GM10248 (cell line): Measurements from ENCODE around the gene EIF3M.

Experiments
- CTCF ChIA-PET: fragments of 300-600 bp; sonication (Branson Sonifier 250); formaldehyde crosslinking; extraction: SDS; loops from one replicate; lab custom pipeline; 2021; ENCODE audit warnings: antibody characterized with exemption; lab: Yijun Ruan, JAX
- POLR2A ChIA-PET: fragments of 350-650 bp; sonication (Branson Sonifier 250); formaldehyde crosslinking; extraction: SDS; loops from one replicate; lab custom pipeline; 2020; ENCODE audit warnings: antibody characterized with exemption; lab: Yijun Ruan, JAX
- DNase-seq: peaks from one replicate; pipeline ENCODE4 v3.0.0; 2012; ENCODE audit errors: extremely low spot score
- TF ChIP-seq, protein P1 (sequence below): IDR thresholded peaks from 2 replicates; pipeline ENCODE4 v1.5.1; 2012; ENCODE audit warnings: mild to moderate bottlenecking, low read depth; ENCODE audit errors: extremely low read depth, missing control alignments, control extremely low read depth

EIF3M gene

DNA sequence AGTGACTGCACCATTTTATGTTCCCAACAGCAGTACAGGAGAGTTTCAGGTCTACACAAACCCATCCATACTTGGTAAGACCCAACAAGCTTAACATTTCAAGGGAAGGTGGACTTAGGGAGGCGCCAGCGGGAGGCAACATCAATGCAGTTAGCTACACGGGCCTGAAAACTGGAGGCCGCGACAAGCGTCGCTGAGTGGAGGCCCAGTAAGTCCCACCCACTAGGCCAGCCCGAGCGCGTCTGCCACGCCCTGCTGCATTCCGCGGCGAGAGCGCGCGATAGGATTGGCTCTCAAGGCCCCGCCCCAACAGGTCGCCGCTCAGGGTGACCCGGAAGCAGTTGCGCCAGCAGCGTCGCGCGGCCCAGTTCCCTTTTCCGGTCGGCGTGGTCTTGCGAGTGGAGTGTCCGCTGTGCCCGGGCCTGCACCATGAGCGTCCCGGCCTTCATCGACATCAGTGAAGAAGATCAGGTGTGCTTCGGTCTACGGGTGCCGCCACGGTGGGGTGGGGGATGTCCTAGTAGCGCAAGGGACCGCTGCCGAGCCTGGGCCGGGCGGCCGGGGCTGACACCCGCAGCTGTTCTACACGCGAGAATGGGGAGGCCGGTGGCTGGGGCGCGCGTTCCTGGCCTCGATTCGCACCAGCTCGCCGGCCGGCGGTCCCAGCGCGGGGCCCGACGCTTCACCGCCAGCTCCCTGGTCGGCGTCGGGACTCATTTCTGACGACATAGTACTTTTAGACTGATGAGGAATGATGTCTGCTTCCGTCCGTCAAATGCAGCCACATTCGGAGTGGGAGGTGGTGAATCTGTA lies at the start of gene EIF3M:
Gene EIF3M (plus strand): TSS at position 373 of the 813 bp plus-strand sequence. CDS start 57 bp downstream, at position 430.
- POLR2A ChIA-PET = interaction anchor here (0.6 kb wide), 3 partner anchors 67 to 857 kb away, joined by 3 read pairs; no protein-coding TSS in a partner anchor
- TF ChIP-seq, protein P1, sequence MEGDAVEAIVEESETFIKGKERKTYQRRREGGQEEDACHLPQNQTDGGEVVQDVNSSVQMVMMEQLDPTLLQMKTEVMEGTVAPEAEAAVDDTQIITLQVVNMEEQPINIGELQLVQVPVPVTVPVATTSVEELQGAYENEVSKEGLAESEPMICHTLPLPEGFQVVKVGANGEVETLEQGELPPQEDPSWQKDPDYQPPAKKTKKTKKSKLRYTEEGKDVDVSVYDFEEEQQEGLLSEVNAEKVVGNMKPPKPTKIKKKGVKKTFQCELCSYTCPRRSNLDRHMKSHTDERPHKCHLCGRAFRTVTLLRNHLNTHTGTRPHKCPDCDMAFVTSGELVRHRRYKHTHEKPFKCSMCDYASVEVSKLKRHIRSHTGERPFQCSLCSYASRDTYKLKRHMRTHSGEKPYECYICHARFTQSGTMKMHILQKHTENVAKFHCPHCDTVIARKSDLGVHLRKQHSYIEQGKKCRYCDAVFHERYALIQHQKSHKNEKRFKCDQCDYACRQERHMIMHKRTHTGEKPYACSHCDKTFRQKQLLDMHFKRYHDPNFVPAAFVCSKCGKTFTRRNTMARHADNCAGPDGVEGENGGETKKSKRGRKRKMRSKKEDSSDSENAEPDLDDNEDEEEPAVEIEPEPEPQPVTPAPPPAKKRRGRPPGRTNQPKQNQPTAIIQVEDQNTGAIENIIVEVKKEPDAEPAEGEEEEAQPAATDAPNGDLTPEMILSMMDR = no peak
- CTCF ChIA-PET = interaction anchor here (0.8 to 1.4 kb wide), 3 partner anchors 10 to 17 kb away, joined by 3 to 4 read pairs (median 3); no protein-coding TSS in a partner anchor
- DNase-seq = peak; percentile 94

DNA sequence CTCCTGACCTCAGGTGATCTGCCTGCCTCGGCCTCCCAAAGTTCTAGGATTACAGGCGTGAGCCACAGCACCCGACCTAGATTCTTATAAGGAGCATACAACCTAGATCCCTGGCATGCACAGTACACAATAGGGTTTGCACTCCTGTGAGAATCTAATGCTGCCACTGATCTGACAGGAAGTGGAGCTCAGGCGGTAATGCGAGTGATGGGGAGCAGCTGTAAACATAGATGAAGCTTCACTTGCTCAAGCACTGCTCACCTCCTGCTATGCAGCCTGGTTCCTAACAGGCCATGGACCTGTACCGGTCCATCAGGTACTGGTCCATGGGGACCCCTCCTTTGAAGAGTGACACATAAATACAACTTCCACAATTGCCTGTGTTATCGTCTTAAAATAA lies 44.8 kb upstream of the EIF3M start:
- TF ChIP-seq, protein P1 = no peak
- no peak for DNase-seq
- CTCF ChIA-PET = no interaction called here
- POLR2A ChIA-PET = no interaction called here

DNA sequence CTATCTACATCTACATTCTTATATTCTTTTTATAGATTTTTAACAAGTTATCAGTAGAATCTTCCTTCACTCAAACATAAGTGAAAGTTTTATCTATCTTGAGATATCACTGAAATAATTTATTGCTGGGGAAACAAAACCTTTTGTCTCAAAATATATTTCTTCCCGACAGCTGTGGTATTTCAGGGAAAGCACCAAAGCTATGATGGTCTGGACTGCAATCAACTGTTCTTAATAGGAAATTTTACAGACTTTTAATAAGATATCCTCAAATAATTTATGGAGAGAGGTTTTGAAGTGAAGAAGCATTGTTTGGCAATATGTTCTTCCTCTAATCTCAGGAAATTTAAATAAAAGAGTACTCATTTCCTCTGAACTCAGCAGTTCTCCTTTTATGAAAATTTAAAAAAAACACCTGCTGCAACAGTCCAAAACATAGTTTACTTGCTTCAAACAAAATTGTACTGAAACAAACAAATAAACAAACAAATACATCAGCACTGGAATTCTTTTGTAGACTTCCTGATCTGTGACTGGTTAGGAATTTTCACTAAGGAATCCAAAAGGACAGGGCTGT lies 33.9 kb upstream of the EIF3M start:
- TF ChIP-seq, protein P1 = no peak
- POLR2A ChIA-PET = no interaction called here
- CTCF ChIA-PET = no interaction called here
- no peak for DNase-seq

DNA sequence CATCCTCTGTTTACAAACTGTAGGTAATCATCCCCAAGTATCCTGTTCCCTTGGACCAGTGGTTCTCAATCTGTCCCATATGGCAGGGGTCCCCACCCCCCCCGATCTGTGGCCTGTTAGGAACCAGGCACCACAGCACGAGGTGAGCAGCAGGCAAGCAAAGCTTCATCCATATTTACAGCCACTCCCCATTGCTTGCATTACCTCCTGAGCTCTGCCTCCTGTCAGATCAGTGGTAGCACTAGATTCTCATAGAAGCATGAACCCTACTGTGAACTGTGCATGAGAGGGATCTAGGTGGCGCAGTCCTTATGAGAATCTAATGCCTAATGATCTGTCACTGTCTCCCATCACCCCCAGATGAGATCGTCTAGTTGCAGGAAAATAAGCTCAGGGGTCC lies 33.4 kb upstream of the EIF3M start:
- TF ChIP-seq, protein P1 = no peak
- ChIA-PET CTCF (interaction anchor here (1.0 kb wide), 1 partner anchor 10 kb away, joined by 4 read pairs; no protein-coding TSS in a partner anchor), POLR2A (no interaction called here)
- DNase-seq = no peak

DNA sequence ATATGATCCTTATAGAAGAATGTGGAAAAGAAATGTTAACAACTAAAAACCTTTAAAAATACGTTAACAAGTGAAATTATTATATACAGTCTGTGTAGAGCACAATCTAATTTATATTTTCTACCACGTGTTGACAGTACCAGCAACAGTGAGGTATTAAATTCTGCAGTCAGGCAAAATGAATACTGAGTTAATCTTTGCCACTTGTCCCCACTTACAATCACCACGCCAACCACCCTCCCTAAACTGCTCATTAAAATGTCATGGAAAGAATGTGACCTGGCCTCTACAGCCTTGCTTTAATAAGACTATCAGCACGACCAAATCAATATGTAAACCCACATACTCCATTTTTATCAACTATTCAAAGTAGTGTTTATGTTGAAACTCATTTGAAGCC lies 28.5 kb upstream of the EIF3M start:
- CTCF ChIA-PET = no interaction called here
- POLR2A ChIA-PET = no interaction called here
- TF ChIP-seq, protein P1 = no peak
- DNase-seq = no peak

DNA sequence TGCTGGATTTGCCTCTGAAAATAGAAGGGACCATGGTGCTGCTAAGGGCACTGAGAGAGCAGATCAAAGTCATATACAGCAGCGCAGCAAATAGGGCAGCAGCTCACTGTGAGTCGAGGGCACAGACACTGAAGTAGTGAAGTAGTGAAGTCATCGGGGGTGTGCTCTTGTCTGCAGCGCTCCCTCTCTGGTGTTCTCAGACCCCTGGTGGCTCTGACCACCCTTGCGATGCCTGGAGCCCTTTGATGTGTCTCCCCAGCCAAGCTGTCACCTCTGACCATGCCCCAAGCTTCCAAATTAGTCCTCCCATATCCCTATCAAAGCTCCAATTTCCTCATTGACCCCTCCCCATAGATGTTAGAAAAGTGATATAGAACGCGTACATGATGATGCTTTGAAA lies 27.7 kb upstream of the EIF3M start:
- CTCF ChIA-PET = interaction anchor here (1.3 kb wide), 1 partner anchor 19 kb away, joined by 3 read pairs; no protein-coding TSS in a partner anchor
- POLR2A ChIA-PET = no interaction called here
- no peak for DNase-seq
- TF ChIP-seq, protein P1 = no peak
